ENCODE data around the gene HDAC9.

HDAC9 gene

DNA sequence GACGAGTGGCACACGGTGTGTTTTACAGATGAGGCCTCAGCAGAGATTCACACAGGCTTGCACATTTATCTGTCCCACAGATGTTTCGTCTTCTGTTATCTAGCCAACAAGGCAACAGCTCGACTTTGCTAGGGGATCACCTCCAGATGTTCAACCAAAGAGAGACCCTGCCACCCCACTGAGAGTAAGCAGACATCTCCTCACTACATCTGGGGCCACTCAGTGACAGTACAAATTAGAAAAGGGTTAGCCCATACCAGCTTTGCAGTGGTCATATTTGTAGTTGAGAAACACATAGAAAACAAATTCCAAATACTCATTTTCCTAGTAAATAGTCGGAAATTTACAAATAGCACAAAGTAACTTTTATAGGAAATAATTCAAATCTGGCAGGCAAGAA is 164.2 kb downstream of the HDAC9 start:
- no peak for DNase-seq (ENCODE audit: low read depth in 2 of 2)

DNA sequence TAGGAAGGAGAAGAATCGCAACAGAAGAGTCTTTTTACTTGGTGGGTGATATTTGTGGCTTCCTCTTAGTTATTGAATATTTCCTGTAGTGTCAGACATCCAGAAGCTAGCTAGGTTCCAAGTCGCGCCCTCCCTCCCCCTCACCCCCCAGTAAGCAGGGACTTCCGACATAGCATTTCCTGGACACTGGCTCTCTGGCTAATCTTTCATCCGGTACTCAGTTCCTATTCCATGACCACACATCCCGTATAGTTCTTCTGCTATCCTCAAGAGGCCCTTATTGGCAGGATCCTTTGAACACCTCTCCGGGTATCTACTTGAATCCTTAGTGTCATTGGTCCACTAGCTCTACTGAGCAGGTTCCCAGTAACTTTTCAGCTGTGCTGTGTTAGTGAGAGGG is 167.8 kb downstream of the HDAC9 start:
- DNase-seq (ENCODE audit: low read depth in 2 of 2): no peak

DNA sequence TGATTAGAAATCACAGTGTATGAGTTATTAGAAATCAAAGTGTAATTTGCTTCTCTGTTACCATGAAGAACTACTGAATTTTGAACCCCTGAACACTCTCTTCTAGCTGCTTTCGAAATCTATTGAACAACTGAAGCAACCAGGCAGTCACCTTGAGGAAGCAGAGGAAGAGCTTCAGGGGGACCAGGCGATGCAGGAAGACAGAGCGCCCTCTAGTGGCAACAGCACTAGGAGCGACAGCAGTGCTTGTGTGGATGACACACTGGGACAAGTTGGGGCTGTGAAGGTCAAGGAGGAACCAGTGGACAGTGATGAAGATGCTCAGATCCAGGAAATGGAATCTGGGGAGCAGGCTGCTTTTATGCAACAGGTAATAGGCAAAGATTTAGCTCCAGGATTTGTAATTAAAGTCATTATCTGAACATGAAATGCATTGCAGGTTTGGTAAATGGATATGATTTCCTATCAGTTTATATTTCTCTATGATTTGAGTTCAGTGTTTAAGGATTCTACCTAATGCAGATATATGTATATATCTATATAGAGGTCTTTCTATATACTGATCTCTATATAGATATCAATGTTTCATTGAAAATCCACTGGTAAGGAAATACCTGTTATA is 170.7 kb downstream of the HDAC9 start:
- peak; percentile 21 to 31 for DNase-seq (ENCODE audit: low read depth in 2 of 2)

DNA sequence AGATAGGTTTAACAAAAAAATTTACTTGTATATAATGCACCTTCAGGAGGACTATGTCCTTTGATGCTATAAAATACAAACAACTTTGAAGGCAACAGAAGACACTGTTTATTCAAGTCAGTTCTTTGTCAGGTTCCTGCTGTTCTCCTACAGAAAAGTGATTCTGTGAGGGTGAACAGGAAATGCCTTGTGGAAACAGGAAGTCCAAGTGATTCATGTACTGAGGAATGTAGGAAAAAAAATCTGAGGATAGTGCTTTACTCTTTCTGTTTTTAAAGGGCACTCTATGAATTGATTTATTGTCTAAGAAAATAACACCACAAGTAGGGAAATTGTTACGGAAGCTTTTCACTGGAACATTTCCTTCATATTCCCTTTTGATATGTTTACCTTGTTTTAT is 171.9 kb downstream of the HDAC9 start:
- no peak for DNase-seq (ENCODE audit: low read depth in 2 of 2)

DNA sequence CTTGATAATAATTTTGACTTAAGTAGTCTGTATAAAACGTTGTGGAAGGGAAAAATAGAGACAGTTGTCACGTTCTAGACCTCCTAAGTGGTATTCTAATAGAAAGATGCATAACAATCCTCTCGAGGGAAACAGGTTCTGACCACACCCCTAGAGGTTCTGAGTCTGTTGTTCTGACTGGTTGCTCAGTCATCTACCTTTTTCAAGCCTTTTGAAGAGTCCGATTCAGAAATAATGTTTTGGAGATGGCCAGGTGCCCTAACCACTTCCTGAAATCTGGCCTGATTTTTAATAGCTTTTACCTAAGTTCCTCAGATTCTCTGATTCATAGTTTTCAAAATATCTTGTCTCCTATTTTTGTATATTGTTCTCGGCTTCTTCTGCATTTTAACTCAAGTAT is 175.6 kb downstream of the HDAC9 start:
- no peak for DNase-seq (ENCODE audit: low read depth in 2 of 2)

DNA sequence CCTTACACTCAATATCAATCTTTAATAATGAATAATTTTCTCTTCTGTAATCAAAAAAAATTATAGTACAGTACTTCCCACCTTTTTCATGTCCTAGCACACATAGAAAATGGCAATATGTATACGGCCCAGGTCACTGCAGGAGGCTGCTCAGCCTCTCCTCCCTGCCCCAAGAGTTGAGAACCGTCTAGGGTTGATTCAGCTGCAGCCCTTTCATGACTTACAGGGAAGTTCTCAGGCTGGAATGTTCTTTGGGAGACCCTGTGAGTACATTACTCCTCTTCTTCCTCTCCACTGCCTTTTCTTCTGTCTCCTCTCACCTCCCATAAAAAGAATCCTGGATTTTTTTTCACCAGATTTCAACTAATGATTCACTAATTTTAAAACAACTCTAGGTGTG is 180.0 kb downstream of the HDAC9 start:
- no peak for DNase-seq (ENCODE audit: low read depth in 2 of 2)

DNA sequence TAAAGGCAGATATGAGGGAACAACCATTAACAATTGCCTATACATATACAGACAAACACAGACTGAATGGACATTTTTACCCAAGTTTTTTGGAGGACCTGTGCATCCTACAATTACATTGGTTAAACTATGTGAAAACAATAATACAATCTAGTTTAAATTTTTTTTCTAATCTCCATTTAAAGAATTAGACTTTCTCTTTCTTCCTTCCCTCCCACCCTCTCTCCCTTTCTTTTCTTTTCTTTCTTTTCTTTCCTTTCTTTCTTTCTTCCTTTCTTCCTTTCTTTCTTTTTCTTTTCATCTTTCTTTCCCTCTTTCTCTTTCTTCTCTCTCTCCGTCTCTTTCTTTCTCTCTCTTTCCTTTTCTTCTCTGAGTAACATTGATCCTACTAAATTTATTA is 183.7 kb downstream of the HDAC9 start:
- no peak for DNase-seq (ENCODE audit: low read depth in 2 of 2)

DNA sequence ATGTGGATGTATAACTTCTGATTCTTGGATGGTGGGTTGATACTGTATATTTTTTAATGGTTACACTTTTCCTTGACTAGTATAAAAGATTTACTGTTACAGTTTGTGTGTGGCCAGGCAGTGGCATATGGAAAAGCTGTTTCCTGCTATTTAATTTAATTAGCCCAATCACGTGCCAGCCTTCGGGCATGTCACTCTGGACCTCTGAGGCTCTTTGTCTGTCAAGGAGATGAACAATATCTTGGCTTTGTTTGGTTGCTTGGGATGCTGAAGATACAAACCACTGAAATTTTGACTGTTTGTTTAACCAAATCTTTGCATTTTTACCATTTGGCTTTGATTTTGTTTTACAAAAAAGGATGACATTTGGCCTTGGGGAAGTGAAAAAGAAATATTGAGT is 185.0 kb downstream of the HDAC9 start:
- DNase-seq (ENCODE audit: low read depth in 2 of 2): no peak

DNA sequence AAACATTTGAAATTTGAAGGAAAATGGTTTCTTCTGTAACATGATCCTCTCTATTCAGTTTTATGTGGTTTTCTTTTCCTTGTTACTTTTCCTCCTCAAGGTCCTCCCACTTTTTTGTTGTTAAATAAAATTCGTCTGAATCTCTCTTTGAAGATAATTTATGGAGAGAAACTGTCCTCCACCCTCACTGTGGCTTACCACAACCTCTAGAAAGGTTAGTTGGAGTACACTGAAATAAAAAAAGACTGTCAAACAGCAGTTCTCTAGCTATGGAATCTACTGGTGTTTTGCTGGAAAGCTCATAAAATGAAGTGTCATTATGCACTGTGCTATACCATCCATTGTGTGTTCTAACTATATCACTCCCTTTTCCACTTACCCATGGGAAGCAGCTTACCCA is 189.4 kb downstream of the HDAC9 start:
- no peak for DNase-seq (ENCODE audit: low read depth in 2 of 2)

DNA sequence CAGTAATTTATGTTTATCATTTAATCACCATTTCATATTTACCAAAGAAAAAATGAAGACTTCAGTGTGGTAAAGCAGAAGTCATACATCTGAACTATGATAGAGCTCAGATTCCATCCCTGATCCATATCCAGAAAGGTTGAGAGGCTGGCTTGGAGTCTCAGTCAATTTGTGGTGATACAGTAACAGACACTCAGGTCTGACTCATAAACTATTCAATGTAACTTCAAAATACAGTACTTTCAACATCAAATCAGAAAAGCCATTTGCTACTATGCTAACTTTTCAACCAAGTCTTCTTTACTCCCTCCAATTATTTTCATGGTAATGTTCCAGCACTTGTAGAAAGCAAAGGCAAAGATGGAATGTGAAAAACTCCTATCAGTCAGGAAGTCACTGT is 190.4 kb downstream of the HDAC9 start:
- no peak for DNase-seq (ENCODE audit: low read depth in 2 of 2)

DNA sequence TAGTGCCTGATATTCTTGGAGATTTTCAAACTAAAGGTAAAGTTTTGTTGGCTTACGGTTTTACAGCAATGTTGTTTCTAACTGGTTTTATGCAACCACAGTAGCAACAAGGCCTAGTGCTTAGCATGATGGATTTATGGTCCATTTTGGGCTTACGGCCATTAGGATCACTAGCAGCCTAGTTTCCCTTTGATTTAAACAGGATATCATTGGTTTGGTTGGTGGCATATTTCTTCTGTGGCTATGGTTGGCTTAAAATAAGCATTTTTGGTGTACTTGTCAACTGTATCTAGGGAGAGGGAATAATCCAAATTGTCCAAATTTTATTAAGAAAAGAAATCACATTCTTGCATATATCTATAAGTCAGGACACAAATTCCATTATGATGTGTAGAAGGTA is 194.0 kb downstream of the HDAC9 start:
- DNase-seq (ENCODE audit: low read depth in 2 of 2): no peak

DNA sequence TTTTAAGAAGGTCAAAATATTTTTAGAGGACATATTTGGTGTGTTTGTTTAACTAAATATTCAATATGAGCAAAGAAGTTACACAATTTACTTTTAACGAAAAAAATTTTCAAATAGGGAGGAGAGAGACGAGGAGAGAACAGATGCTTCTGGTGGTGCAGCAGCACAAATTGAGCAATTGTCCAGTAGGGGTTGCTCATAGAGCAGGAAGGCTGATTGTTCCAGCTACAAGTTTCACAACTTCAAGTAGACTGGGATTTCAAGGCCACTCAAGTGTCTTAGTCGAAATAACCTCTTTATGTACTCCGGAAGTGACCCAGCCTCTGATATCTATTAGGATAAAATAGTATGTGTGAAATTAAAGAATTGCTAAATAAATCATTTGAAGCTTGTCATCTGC is 197.9 kb downstream of the HDAC9 start:
- DNase-seq (ENCODE audit: low read depth in 2 of 2): no peak

DNA sequence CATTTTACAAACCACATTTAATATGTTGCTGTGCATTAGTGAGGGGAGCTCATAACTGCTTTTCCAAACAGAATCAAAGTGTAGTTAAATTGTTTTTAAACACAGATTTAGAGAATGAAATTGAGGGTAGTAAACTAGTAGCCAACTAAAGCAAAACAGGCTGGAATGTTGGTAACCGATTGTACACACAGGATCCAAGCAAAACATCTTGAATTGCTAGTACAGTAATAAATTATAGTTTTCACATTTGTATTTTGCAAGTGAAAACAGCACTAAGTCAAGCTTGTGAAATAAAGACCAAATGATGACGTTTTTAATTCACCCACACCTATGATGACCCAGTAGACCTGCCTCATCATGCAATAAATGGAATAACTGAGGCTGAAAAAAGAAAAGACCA is 198.3 kb downstream of the HDAC9 start:
- DNase-seq (ENCODE audit: low read depth in 2 of 2): no peak

DNA sequence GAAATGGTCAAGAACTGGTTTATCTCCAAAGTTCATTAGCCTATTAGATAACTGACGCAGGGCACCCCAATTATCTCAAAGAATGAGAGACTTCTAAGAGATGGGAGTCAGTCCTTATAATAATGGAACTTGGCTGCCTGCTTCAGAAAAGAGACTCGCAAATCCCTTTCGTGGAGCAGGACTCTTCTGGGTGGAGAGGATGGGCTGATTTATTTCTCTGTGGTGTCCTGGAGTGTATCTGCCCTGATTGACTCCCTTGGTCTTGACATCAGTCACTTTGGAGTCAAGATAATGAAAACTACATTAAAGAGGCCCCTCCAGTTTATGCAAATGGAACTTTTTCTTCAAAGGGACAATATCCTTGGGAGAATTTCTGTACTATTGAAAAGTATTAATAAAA is 198.9 kb downstream of the HDAC9 start:
- no peak for DNase-seq (ENCODE audit: low read depth in 2 of 2)

DNA sequence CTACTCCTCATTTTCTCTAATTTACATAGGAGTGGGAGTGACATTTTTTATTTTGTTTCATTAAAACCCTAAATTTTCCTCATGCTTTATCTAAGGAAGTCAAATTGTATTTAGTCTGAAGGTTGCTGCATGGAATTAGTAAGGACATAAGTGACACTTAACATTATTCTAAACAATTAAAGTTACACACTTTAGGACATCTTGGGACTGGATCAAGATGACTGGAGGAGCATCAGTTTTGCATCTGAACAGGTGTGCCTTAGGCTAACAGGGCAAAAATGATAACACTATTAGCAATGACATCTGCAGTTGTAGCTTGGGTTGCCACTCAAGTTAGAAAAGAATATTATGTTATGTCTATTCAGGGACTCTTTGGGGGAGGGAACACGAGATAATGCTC is 199.4 kb downstream of the HDAC9 start:
- no peak for DNase-seq (ENCODE audit: low read depth in 2 of 2)

DNA sequence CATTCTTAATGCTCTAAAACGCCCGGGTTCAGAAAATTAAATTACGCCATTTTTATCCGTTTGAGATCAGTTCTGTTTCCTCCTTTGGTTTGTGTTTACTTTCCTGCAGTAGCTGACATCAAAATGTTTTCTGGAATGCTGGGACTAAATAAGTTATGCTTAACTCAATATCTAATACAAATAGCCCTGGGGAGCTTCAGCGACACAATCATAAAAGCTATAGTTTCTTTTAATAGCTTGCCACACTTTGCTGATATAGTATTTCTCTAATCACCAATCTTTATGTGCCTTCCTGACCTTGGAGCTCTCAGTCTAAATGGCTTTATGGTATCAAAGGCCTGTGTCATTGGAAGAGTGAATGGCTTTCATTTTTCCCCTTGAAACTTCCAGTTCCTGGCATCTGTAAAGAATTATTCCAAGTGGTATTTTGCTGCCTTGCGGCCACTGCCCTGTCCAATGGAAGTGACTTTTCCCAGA is 202.7 kb downstream of the HDAC9 start:
- no peak for DNase-seq (ENCODE audit: low read depth in 2 of 2)

DNA sequence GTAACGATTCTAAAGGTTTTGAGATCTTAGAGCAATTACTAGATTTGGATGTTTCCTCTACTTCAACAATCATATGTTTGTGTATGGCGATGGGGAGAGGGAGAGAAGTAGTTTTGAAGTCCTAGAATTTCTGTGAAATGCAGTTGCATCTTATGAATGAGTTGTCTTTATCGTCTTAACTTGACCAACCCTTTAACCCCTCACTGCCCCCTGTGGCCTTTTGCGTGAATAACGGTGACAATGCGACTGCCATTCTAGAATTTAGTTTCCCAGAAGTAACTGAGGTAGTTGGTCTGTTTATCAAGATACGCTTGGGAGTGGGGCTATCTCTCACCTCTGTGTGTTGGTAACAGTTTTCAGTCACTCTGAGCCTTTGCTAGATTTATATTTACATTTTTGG is 204.6 kb downstream of the HDAC9 start:
- no peak for DNase-seq (ENCODE audit: low read depth in 2 of 2)

DNA sequence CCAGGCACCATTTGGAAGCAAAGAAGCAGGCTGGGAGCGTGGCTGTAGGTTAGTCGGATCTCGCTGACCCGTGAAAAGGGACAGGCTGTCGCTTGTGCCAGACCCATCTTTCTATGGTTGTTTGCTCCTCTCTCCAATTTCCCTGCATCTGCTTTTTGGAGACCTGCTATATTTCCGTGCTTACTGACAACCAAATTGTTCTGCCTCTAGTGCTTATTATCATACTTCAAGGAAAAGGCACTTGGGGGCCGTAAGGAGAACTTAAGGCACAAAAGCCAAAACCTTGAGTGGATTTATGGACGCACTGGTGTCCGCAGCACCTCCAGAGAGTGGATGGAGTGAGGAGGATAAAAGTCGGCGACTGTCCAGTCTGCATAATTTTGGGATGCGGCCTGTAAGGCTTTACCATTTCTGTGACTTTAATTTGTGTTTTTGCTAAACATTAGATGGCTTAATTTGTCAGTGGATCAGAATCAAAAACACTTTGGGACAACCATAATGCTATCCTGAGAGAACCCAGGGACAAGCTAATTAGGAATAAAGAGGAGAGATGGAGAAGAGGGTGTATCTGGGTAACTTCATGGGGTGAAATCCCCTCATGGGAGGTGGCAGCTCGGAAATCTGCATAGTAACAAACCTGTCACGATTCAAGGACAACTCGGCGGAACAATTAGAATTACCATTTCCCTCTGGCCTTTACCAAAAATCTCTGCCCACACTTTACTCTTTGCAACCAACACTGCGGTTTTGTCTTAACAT is 206.7 kb downstream of the HDAC9 start:
- DNase-seq (ENCODE audit: low read depth in 2 of 2): no peak

DNA sequence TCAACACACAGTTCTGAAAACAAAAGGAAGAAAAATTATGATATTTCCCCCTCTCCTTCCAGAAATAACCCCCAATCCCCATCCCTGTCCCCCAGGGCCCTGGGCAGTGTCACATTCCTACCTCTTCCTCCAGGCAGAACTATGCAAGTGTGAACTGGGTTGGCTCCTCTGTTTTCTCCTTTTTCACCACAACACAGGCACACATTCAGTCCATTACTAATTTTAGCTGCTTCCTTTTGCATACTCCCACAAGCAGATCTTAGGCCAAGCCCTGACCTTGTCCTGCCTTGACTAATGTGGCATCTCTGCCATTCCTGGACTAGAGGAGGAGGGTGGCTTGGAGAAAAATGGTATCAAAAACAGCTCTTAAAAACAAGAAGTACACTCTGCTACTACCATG is 208.1 kb downstream of the HDAC9 start:
- no peak for DNase-seq (ENCODE audit: low read depth in 2 of 2)

DNA sequence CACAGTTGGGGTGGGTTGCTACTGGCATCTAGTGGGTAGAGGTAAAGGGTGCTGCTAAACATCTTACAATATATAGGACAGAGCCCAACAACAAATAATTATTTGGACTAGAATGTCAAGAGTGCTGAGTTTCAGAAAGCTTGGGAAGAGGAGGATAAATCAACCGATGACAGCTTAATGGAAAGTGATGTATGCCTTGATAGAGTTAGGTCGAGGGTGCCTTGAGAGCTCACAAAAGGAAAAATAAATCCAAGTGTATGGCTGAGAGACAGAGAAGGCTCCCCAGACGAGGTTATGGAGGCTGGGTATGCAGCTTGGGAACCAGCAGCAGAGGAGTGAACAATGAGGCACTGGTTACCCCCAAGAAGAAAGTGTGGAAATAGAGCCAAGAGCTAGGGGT is 211.1 kb downstream of the HDAC9 start:
- no peak for DNase-seq (ENCODE audit: low read depth in 2 of 2)

DNA sequence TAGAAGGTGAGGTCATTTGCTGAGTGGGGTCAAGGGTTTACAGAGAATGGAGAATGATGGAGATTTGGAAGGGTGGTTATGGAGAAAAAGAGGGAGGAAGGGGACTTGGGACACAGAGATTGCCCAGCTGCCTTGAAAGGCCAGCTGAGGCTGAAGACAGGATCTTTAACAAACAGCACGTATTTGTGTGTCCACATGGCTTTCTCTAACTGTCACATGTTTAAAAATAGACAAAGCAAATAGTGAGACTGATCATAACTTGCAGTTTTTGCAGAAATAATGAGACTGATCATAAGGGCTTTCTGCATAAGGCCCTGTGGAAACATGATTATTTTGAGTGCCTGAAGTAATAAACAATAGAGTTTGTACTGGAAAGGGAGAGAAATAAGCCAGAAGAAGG is 212.7 kb downstream of the HDAC9 start:
- DNase-seq (ENCODE audit: low read depth in 2 of 2): no peak

DNA sequence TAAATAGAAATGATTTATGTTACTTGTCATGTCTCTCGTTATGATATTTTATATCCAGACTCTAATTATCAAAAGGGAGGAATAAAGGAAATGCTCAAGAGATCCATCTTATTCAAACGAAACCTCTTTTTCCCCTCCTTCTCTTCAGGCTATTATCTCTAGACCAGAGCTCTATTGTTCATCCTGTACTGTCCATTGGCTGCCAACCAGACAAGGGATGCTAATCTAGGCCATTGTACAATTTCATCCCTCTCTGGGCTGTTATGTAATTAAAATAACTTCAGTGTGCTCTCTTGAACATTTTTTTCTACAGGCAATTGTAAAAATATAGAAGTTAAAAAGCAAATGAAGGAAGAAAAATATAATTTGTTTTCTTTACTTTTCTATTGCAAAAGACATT is 220.4 kb downstream of the HDAC9 start:
- no peak for DNase-seq (ENCODE audit: low read depth in 2 of 2)

DNA sequence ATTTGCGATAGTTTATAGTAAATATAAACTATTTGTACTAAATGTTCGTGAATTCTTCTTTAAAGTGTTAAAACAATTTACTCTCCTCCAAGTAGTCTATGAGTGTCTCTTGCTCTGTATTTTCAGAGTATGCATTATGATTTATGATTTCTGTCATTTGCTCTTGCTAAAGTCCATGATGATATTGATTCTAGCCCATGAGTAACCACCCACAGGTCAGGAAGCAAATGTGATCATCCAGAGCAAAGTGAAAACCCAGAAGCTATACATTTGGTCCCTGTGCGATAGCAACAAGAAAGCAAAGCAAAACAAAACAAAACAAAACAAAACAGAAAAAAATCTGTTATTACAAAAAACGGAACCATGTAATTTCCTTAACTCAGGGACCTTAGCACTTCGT is 225.9 kb downstream of the HDAC9 start:
- DNase-seq (ENCODE audit: low read depth in 2 of 2): no peak

DNA sequence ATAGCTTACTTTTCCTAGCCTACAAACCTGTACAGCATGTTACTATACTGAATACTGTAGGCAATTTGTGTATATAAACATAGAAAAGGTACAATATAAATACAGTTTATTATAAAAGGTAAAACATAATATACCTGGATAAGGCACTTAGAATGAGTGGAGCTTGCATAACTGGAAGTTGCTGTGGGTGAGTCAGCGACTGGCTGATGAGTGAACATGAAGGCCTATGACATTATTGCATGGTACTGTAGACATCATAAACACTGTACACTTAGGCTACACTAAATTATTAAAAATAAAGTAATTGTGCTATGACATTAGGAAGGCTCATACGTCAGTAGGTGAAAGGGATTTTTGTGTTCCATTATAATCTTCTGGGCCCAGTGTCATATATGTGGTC is 228.8 kb downstream of the HDAC9 start:
- DNase-seq (ENCODE audit: low read depth in 2 of 2): no peak
